HepG2 (cell line): ENCODE data around the gene IPO9.

Source experiments
- EP300 ChIP-seq, 3 experiments: sonication (generic) in 1 of 3; formaldehyde crosslinking in 1 of 3; IDR thresholded peaks; 2 replicates each; pipeline versions ENCODE4 v1.5.1 to v1.6.1; 2011 to 2020; ENCODE audit warnings: low read depth in 2 of 3, low read length in 2 of 3, borderline replicate concordance in 1 of 3, improper control_type of control experiment in 1 of 3, mild to moderate bottlenecking in 1 of 3, missing genetic modification reagents in 1 of 3, moderate library complexity in 1 of 3
- ERF ChIP-seq: IDR thresholded peaks from 2 replicates; pipeline ENCODE4 v1.6.1; 2018; ENCODE audit warnings: missing biosample characterization, missing genetic modification reagents
- FOXK2 ChIP-seq: fragments of 450-650 bp; IDR thresholded peaks from 2 replicates; pipeline ENCODE4 v1.6.1; 2016
- HDAC1 ChIP-seq: sonication (generic); formaldehyde crosslinking; IDR thresholded peaks from 2 replicates; pipeline ENCODE4 v1.5.1; 2020; ENCODE audit warnings: mild to moderate bottlenecking, missing genetic modification reagents
- KAT8 ChIP-seq: IDR thresholded peaks from 2 replicates; pipeline ENCODE4 v1.6.1; 2016; ENCODE audit warnings: missing genetic modification reagents, missing compliant biosample characterization
- KDM5A ChIP-seq: fragments of 200-600 bp; sonication (generic); IDR thresholded peaks from 2 replicates; pipeline ENCODE4 v1.7.0; 2018; ENCODE audit warnings: antibody characterized with exemption, mild to moderate bottlenecking, low read length, borderline replicate concordance
- MED1 ChIP-seq: sonication (generic); formaldehyde crosslinking; IDR thresholded peaks from 2 replicates; pipeline ENCODE4 v1.4.0; 2020; ENCODE audit warnings: missing genetic modification reagents
- NCOA1 ChIP-seq: sonication (generic); formaldehyde crosslinking; IDR thresholded peaks from 2 replicates; pipeline ENCODE4 v1.9.0; 2021; ENCODE audit warnings: missing genetic modification reagents
- TF ChIP-seq, protein P1 (sequence below): IDR thresholded peaks from 2 replicates; pipeline ENCODE4 v1.6.1; 2012; ENCODE audit warnings: inconsistent platforms

DNA sequence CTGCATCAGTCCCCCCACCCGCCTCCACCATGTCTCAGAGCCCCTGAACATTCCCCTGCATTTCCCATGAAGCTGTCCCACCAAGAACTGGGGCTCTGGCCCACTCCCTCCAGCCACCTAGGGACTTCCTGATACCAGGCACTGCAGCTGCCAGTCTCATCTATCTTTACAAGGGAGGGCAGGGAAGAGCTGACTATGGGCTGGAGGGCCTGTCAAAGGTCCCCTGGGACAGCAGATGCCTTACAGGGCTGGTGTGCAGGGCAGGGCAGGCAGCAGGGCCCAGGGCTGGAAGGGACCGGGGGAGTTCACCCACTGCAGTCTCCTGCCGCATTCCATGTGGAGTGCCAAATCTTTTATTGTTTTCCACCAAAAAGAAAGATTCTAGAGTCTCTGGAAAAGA lies 77.4 kb downstream of the IPO9 start:
- TF ChIP-seq EP300 (IDR thresholded peaks at IDR 0.05; ENCODE audit: low read depth in 2 of 2, low read length in 2 of 2) (no peak), EP300 (CRISPR knock-in tag; IDR thresholded peaks at IDR 0.05; ENCODE audit: borderline replicate concordance) (no peak), HDAC1 (CRISPR knock-in tag) (no peak), MED1 (no peak), ERF (CRISPR knock-in tag) (no peak), KAT8 (CRISPR knock-in tag) (no peak), KDM5A (no peak), NCOA1 (CRISPR knock-in tag) (no peak), FOXK2 (no peak)
- TF ChIP-seq, protein P1, sequence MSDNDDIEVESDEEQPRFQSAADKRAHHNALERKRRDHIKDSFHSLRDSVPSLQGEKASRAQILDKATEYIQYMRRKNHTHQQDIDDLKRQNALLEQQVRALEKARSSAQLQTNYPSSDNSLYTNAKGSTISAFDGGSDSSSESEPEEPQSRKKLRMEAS = no peak
